ENCODE measurements around the gene ZNF543.
"Not testable (repeated sequence)": the region's sequence is repeated elsewhere in the genome, so short reads cannot be mapped to it uniquely, and the experiment has no call there.

The ZNF543 gene

GRCh38 chr19:57321751-57322150, 1.5 kb downstream of the ZNF543 start:
- no peak for DNase-seq

GRCh38 chr19:57324992-57325391, 4.7 kb downstream of the ZNF543 start:
- DNase-seq, result no peak

- no peak for DNase-seq
Measured at GRCh38 chr19:57327993-57328392, 7.7 kb downstream of the ZNF543 start.

- DNase-seq, result no peak
Measured at GRCh38 chr19:57334191-57334590, 13.9 kb downstream of the ZNF543 start.

GRCh38 chr19:57338877-57339276, 18.6 kb downstream of the ZNF543 start:
- DNase-seq, result no peak

- no peak for DNase-seq
Measured at GRCh38 chr19:57342582-57342981, 22.3 kb downstream of the ZNF543 start.

GRCh38 chr19:57348136-57348535, 27.9 kb downstream of the ZNF543 start:
- no peak for DNase-seq

- DNase-seq, result peak; percentile 98
Measured at GRCh38 chr19:57350877-57351805, 30.9 kb downstream of the ZNF543 start, which contains the start of gene ZNF304. Gene ZNF304, plus strand, starts transcription at chr19:57351271. Its CDS starts 394 bp downstream, at chr19:57351665.

DNA sequence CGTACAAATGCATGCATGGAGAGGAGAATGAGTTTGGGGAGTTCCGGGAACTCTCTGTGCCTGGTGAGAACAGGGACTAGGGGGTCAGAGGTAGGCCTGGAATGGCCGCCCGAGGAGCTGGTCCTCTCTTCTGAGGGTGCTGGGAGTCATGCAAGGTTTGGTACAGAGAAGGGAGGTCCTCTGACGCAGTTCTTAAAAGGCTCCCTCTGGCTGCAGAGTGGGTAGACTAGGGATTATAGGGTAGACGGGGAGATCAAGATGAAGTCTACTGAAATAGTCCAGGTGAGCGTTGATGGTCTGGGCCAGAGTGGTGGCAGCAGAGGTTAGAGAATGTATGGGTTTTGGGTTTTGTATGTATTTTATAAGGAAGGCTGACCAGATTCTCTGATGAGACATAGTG, 31.6 kb downstream of the ZNF543 start:
- DNase-seq, result peak; percentile 37

DNA sequence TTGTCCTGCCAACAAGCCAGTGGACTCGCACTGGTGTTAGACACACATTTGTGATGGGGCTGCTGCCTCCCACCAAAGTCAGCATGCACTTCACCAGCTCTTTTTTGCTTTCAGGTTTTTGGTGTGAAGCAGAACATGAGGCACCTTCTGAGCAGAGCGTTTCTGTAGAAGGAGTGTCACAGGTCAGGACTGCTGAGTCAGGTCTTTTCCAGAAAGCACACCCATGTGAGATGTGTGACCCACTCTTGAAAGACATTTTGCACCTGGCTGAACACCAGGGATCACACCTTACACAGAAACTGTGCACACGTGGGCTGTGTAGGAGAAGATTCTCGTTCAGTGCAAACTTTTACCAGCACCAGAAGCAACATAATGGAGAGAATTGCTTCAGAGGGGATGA, 35.6 kb downstream of the ZNF543 start:
- no peak for DNase-seq

GRCh38 chr19:57357406-57357805, 37.1 kb downstream of the ZNF543 start:
- no peak for DNase-seq

- DNase-seq, result no peak
Measured at GRCh38 chr19:57359300-57359699, 39.0 kb downstream of the ZNF543 start.

DNA sequence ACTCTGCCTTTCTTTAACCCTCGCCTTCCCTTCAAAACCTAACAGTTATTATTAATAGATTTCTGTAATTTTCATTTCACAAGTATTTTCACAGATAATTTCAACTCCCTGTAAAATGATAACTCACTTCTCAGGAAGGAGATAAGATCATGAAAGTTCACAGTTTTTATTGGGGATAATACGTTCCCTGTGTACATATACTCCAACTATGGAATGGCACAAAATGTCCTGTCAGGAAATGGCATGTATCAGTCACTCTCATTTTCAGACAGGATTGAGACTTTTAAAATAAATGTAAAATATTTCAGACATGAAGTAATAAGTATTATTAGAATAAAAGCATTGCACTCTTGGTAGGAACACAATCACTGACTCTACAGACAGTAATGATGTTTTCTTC, 42.1 kb downstream of the ZNF543 start:
- peak; percentile 8 for DNase-seq

GRCh38 chr19:57362997-57363687, 42.9 kb downstream of the ZNF543 start, which contains the start of the genes TRAPPC2B and ZNF547:
Gene TRAPPC2B, plus strand, starts transcription at chr19:57363551. Its CDS starts 1,283 bp downstream, at chr19:57364834.
Gene ZNF547, plus strand, starts transcription at chr19:57363551. Its CDS starts 5,005 bp downstream, at chr19:57368556.
- peak; percentile 99 for DNase-seq

- peak; percentile 12 for DNase-seq
Measured at GRCh38 chr19:57363688-57364181, 43.5 kb downstream of the ZNF543 start.

- DNase-seq, result no peak
Measured at GRCh38 chr19:57366776-57367175, 46.5 kb downstream of the ZNF543 start.

DNA sequence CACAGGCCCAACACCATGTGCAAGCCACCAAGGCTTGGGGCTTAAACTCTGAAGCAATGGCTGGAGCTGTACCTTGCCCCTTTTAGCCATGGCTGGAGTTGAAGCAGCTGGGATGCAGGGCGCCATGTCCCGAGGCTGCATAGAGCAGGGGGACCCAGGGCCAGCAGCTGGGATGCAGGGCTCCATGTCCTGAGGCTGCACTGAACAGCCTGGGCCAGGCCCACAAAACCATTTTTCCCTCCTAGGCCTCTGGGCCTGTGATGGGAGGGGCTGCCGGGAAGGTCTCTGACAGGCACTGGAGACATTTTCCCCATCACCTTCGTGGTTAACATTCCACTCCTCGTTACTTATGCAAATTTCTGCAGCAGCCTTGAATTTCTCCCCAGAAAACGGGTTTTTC, 53.9 kb downstream of the ZNF543 start:
- no peak for DNase-seq

- DNase-seq, result not testable (repeated sequence)
Measured at GRCh38 chr19:57374647-57375046, 54.4 kb downstream of the ZNF543 start.

GRCh38 chr19:57376151-57376550, 55.9 kb downstream of the ZNF543 start:
- DNase-seq, result no peak

DNA sequence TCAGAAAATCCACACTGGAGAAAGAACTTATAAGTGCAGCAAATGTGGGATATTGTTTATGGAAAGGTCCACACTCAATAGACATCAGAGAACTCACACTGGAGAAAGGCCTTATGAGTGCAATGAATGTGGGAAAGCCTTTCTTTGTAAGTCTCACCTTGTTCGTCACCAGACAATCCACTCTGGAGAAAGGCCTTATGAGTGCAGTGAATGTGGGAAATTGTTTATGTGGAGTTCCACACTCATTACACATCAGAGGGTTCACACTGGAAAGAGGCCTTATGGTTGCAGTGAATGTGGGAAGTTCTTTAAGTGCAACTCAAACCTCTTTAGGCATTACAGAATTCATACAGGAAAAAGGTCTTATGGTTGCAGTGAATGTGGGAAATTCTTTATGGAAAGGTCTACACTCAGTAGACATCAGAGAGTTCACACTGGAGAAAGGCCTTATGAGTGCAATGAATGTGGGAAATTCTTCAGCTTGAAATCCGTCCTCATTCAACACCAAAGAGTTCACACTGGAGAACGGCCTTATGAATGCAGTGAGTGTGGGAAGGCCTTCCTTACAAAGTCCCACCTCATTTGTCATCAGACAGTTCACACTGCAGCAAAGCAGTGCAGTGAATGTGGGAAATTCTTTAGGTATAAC, 57.4 kb downstream of the ZNF543 start:
- no peak for DNase-seq

All from hematopoietic multipotent progenitor cell treated with erythropoietin and hydrocortisone succinate and interleukin-3 and kit ligand, for 8 days (in vitro differentiated cells).